Measurements from ENCODE around the gene CFLAR. TPM values are rescaled to one million over a fixed set of nuclear protein-coding genes. Genes with fewer than 3 reads are reported as not detected.

CFLAR gene
- total RNA-seq, 1 experiment from 2014 or later, result 21.5 TPM

- no peak for TF ChIP-seq AR (CRISPR knock-in tag; IDR thresholded peaks at IDR 0.05)
- TF ChIP-seq ATF6 (CRISPR knock-in tag; IDR thresholded peaks at IDR 0.05), result no peak
- no peak for TF ChIP-seq AFF4 (CRISPR knock-in tag; IDR thresholded peaks at IDR 0.05; ENCODE audit: borderline replicate concordance)
- TF ChIP-seq ZSCAN18 (CRISPR knock-in tag; IDR thresholded peaks at IDR 0.05), result no peak
- TF ChIP-seq IRF2 (CRISPR knock-in tag; IDR thresholded peaks at IDR 0.05; ENCODE audit: borderline replicate concordance, low read depth), result no peak
- TF ChIP-seq CREM (CRISPR knock-in tag; IDR thresholded peaks at IDR 0.05), result no peak
Measured at GRCh38 chr2:201154615-201155399, 38.8 kb downstream of the CFLAR start (continued).

- CTCF ChIA-PET, result no interaction called here
- no peak for TF ChIP-seq GRHL2 (CRISPR knock-in tag; IDR thresholded peaks at IDR 0.05; ENCODE audit: insufficient replicate concordance, severe bottlenecking)
- no peak for TF ChIP-seq USF1 (CRISPR knock-in tag; IDR thresholded peaks at IDR 0.05)
- TF ChIP-seq FOXK1 (CRISPR knock-in tag; IDR thresholded peaks at IDR 0.05), result no peak
- no peak for TF ChIP-seq AR (CRISPR knock-in tag; IDR thresholded peaks at IDR 0.05)
- no peak for TF ChIP-seq OVOL2 (CRISPR knock-in tag; IDR thresholded peaks at IDR 0.05; ENCODE audit: borderline replicate concordance)
- TF ChIP-seq SOX15 (CRISPR knock-in tag; IDR thresholded peaks at IDR 0.05), result no peak
- TF ChIP-seq PRDM15 (CRISPR knock-in tag; IDR thresholded peaks at IDR 0.05), result no peak
- no peak for TF ChIP-seq ZSCAN18 (CRISPR knock-in tag; IDR thresholded peaks at IDR 0.05)
- TF ChIP-seq ELF4 (CRISPR knock-in tag; IDR thresholded peaks at IDR 0.05; ENCODE audit: low read depth), result no peak
Measured at GRCh38 chr2:201156036-201156435, 40.1 kb downstream of the CFLAR start.

More at GRCh38 chr2:201156036-201156435, 40.1 kb downstream of the CFLAR start:
- DNase-seq (ENCODE audit: low spot score) (no peak), ATAC-seq (no peak)
- Mint-ChIP-seq H3K27ac (peak overlapping the region; percentile 20; the same call in 1 of the 2 replicates), H3K27me3 (ENCODE audit: low read depth) (no peaks in the 10 kb centered on the region), H3K4me3 (no peak overlapping the region), H3K9me3 (no peaks in the 10 kb centered on the region), H3K36me3 (no peaks in the 10 kb centered on the region), H3K4me1 (peaks cover 13% of the 10 kb centered on the region)
- POLR2A ChIA-PET, result no interaction called here

Data from WTC11 (cell line).